ENCODE measurements around the gene ERO1B.

GRCh38 chr1:236259043-236259442 lies 22.7 kb downstream of the ERO1B start:
- TF ChIP-seq CTCF (conservative IDR thresholded peaks at IDR 0.05; ENCODE audit: low read length) (no peak), EZH2phosphoT487 (IDR thresholded peaks at IDR 0.05; ENCODE audit: borderline replicate concordance) (no peak)

All from Loucy (cell line).